Adipocyte (in vitro differentiated cells): ENCODE measurements around the gene CCDC91.
"Not testable (repeated sequence)": the region's sequence is repeated elsewhere in the genome, so short reads cannot be mapped to it uniquely, and the experiment has no call there.

ENCODE experiments used
- DNase-seq: peaks from one replicate; pipeline ENCODE4 v3.0.0-alpha.2; 2015; ENCODE audit warnings: low read depth
- H3K27me3 ChIP-seq: replicated peaks from 2 replicates; pipeline ENCODE4 v1.7.0; 2013; ENCODE audit warnings: mild to moderate bottlenecking, low read length, moderate library complexity; ENCODE audit not compliant: control insufficient read depth, insufficient read depth
- H3K36me3 ChIP-seq: 2 replicates; pipeline ENCODE4 v1.7.0; 2013; ENCODE audit warnings: low read length, mild to moderate bottlenecking, moderate library complexity; ENCODE audit not compliant: control insufficient read depth, insufficient read depth, severe bottlenecking
- H3K4me1 ChIP-seq: 2 replicates; pipeline ENCODE4 v1.7.0; 2013; ENCODE audit warnings: mild to moderate bottlenecking, low read length, moderate library complexity; ENCODE audit not compliant: control insufficient read depth, insufficient read depth
- H3K4me3 ChIP-seq: 2 replicates; pipeline ENCODE4 v1.7.0; 2013; ENCODE audit warnings: mild to moderate bottlenecking, low read length, moderate library complexity
- H3K9ac ChIP-seq: 2 replicates; pipeline ENCODE4 v1.7.0; 2013; ENCODE audit warnings: mild to moderate bottlenecking, low read length, moderate library complexity
- H3K9me3 ChIP-seq: 2 replicates; pipeline ENCODE4 v1.7.0; 2013; ENCODE audit warnings: mild to moderate bottlenecking, low read length, moderate library complexity; ENCODE audit not compliant: control insufficient read depth

The CCDC91 gene

GRCh38 chr12:28184375-28184774, 5.9 kb upstream of the CCDC91 start:
- Histone ChIP-seq H3K27me3 (no peaks in the 10 kb centered on the region), H3K4me3 (no peak overlapping the region), H3K9ac (no peak overlapping the region), H3K4me1 (no peaks in the 10 kb centered on the region), H3K36me3 (no peaks in the 10 kb centered on the region), H3K9me3 (no peaks in the 10 kb centered on the region)
- DNase-seq = no peak

GRCh38 chr12:28186500-28186899, 3.8 kb upstream of the CCDC91 start:
- Histone ChIP-seq H3K36me3 (no peaks in the 10 kb centered on the region), H3K9me3 (no peaks in the 10 kb centered on the region), H3K9ac (no peak overlapping the region), H3K4me1 (peaks cover 9% of the 10 kb centered on the region), H3K4me3 (no peak overlapping the region), H3K27me3 (no peaks in the 10 kb centered on the region)
- no peak for DNase-seq

GRCh38 chr12:28189784-28190320, 404 bp upstream of the CCDC91 start:
- Histone ChIP-seq H3K4me3 (peak overlapping the region; percentile 80), H3K27me3 (no peaks in the 10 kb centered on the region), H3K9me3 (no peaks in the 10 kb centered on the region), H3K4me1 (peaks cover 15% of the 10 kb centered on the region), H3K9ac (peak overlapping the region; percentile 92), H3K36me3 (no peaks in the 10 kb centered on the region)
- DNase-seq = no peak

GRCh38 chr12:28191051-28192048, 1.1 kb downstream of the CCDC91 start:
- peak; percentile 52 for DNase-seq

GRCh38 chr12:28192125-28192524, 1.9 kb downstream of the CCDC91 start:
- Histone ChIP-seq H3K4me3 (peak overlapping the region; percentile 80), H3K27me3 (no peaks in the 10 kb centered on the region), H3K9ac (peak overlapping the region; percentile 92), H3K9me3 (no peaks in the 10 kb centered on the region), H3K4me1 (peaks cover 15% of the 10 kb centered on the region), H3K36me3 (no peaks in the 10 kb centered on the region)
- no peak for DNase-seq

More at GRCh38 chr12:28191051-28192048, 1.1 kb downstream of the CCDC91 start:
- peaks cover 15% of the 10 kb centered on the region for H3K4me1 ChIP-seq
- H3K4me3 ChIP-seq = peak overlapping the region; percentile 80
- H3K9ac ChIP-seq = peak overlapping the region; percentile 92
- no peaks in the 10 kb centered on the region for H3K36me3 ChIP-seq
- H3K9me3 ChIP-seq = no peaks in the 10 kb centered on the region
- H3K27me3 ChIP-seq = no peaks in the 10 kb centered on the region

DNA sequence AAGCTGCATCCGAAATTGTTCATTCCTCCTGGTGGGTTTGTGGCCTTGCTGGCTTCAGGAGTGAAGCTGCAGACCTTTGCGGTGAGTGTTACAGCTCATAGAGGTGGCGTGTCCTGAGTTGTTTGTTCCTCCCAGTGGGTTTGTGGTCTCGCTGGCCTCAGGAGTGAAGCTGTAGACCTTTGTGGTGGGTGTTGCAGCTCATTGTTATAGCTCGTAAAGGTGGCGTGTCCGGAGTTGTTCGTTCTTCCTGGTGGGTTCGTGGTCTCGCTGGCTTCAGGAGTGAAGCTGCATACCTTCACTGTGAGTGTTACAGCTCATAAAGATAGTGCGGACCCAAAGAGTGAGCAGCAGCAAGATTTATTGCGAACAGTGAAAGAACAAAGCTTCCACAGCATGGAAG, 4.4 kb downstream of the CCDC91 start:
- H3K4me1 ChIP-seq = peaks cover 14% of the 10 kb centered on the region

GRCh38 chr12:28201136-28201535, 10.9 kb downstream of the CCDC91 start:
- not testable (repeated sequence) for H3K4me3 ChIP-seq, H3K27me3 ChIP-seq, H3K4me1 ChIP-seq, H3K36me3 ChIP-seq, H3K9ac ChIP-seq, DNase-seq
- H3K9me3 ChIP-seq = peaks cover 10% of the 10 kb centered on the region

More for the DNA sequence above, 4.4 kb downstream of the CCDC91 start:
- not testable (repeated sequence) for H3K4me3 ChIP-seq, H3K27me3 ChIP-seq, H3K36me3 ChIP-seq, DNase-seq, H3K9me3 ChIP-seq, H3K9ac ChIP-seq

- Histone ChIP-seq H3K4me1 (no peaks in the 10 kb centered on the region), H3K27me3 (no peaks in the 10 kb centered on the region), H3K36me3 (peaks cover 4% of the 10 kb centered on the region), H3K9ac (no peak overlapping the region), H3K9me3 (peaks cover 10% of the 10 kb centered on the region), H3K4me3 (no peak overlapping the region)
- DNase-seq = no peak
Observed at GRCh38 chr12:28202374-28203130, 12.3 kb downstream of the CCDC91 start.

DNA sequence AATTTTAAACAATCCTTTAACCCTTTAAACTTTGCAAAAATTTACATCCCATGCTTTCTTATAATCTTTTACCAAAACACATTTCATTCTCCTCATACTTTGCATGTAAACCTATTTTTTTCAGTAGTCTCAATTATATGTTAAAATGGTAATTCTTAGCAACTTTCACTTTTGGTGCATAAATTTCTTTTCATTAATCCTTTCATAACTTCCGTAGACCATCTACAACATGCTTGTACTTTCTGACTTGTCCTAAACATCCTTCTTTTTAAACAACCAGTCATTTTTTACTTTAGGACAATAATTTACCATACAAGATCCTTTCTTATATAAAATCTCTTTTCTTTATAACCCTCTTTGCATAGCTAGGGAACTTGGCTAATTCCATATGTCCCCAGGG, 19.5 kb downstream of the CCDC91 start:
- H3K4me1 ChIP-seq = peaks cover 13% of the 10 kb centered on the region
- H3K9me3 ChIP-seq = no peaks in the 10 kb centered on the region
- H3K27me3 ChIP-seq = no peaks in the 10 kb centered on the region
- no peak overlapping the region for H3K9ac ChIP-seq
- DNase-seq = no peak
- H3K36me3 ChIP-seq = no peaks in the 10 kb centered on the region
- no peak overlapping the region for H3K4me3 ChIP-seq

- H3K9me3 ChIP-seq = no peaks in the 10 kb centered on the region
- DNase-seq = no peak
- no peak overlapping the region for H3K9ac ChIP-seq
- no peak overlapping the region for H3K4me3 ChIP-seq
- H3K36me3 ChIP-seq = no peaks in the 10 kb centered on the region
- peaks cover 23% of the 10 kb centered on the region for H3K4me1 ChIP-seq
- no peaks in the 10 kb centered on the region for H3K27me3 ChIP-seq
Observed at GRCh38 chr12:28212182-28212581, 21.9 kb downstream of the CCDC91 start.

DNA sequence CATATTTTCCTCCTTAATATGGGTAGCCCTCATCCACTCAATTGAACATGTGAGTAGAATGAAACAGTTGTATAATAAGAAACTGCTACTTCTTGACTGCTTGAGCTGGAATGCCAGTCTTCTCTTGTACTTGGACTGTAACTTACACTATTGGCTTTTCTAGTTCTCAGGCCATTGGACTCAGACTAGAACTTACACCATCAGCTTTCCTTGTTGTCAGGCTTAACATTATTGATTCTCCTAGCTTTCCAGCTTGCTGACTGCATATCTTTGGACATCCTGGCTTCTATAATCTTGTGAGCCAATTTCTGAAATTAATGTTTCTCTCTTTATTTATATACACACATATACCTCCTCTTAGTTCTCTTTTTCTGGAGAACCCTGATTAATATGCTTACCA, 24.8 kb downstream of the CCDC91 start:
- Histone ChIP-seq H3K27me3 (no peaks in the 10 kb centered on the region), H3K4me3 (no peak overlapping the region)

More for the DNA sequence above, 24.8 kb downstream of the CCDC91 start:
- Histone ChIP-seq H3K9me3 (peaks cover 9% of the 10 kb centered on the region), H3K4me1 (peaks cover 23% of the 10 kb centered on the region), H3K36me3 (peaks cover 3% of the 10 kb centered on the region), H3K9ac (no peak overlapping the region)
- DNase-seq = no peak
